Esophagus squamous epithelium (tissue), 4 donors: ENCODE measurements around the gene GRIP1.

Source experiments
- CTCF ChIP-seq, 6 experiments: fragments of 450-650 bp in 4 of 6; fragments of 200-600 bp in 2 of 6; sonication (generic) in 2 of 6; IDR thresholded peaks; one replicate each; pipeline ENCODE4 v1.5.1; 2016 to 2019; ENCODE audit warnings: antibody characterized with exemption in 6 of 6, mild to moderate bottlenecking in 4 of 6, moderate library complexity in 4 of 6
- POLR2A ChIP-seq, 4 donors: fragments of 450-650 bp; IDR thresholded peaks; one replicate each; pipeline ENCODE4 v1.6.1; 2017; ENCODE audit warnings: antibody characterized with exemption in 4 of 4, mild to moderate bottlenecking in 4 of 4, moderate library complexity in 3 of 4

DNA sequence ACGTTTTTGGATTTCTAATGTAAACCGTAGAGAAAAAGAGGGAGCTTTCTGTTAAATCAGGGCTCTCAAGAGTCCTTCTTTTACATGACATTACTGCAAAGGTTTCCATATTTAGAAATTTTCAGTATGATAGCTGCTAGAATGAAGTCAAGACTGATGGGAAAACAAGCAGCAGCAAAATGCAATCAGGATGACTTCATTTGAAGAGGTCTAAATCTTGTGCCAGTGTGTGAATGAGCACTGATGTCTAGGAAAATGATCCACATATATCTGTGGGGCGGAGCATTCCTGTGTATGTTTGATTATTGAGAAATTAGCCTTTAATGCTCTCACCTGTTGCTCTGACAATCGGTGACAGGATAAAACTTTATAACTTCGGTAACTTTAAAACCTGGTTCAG lies 73.6 kb downstream of the GRIP1 start:
- TF ChIP-seq POLR2A (IDR thresholded peaks at IDR 0.05): no peak
- TF ChIP-seq CTCF (IDR thresholded peaks at IDR 0.05): no peak
